H9 (cell line): ENCODE data around the gene TMPRSS2. TPM values are rescaled to one million over a fixed set of nuclear protein-coding genes. Genes with fewer than 3 reads are reported as not detected.

Experiments used
- DNase-seq: peaks from one replicate; pipeline ENCODE4 v3.0.0-alpha.2; 2017
- H2AFZ ChIP-seq: one replicate; pipeline ENCODE4 v1.6.1; 2013; ENCODE audit warnings: mild to moderate bottlenecking, low read length, control low read depth, moderate library complexity
- H2AK5ac ChIP-seq: 2 replicates; pipeline ENCODE4 v1.6.1; 2013; ENCODE audit warnings: low read length, control low read depth, mixed read lengths; ENCODE audit not compliant: insufficient read length
- H2BK120ac ChIP-seq: one replicate; pipeline ENCODE4 v1.6.1; 2013; ENCODE audit warnings: low read depth, mild to moderate bottlenecking, low read length, control low read depth, inconsistent platforms; ENCODE audit not compliant: poor library complexity, severe bottlenecking
- H2BK12ac ChIP-seq: 2 replicates; pipeline ENCODE4 v1.6.1; 2013; ENCODE audit warnings: low read length, control low read depth, mixed read lengths, low read depth; ENCODE audit not compliant: insufficient read length
- H2BK15ac ChIP-seq: 2 replicates; pipeline ENCODE4 v1.6.1; 2013; ENCODE audit warnings: low read depth, low read length, control low read depth
- H2BK20ac ChIP-seq: one replicate; pipeline ENCODE4 v1.6.1; 2013; ENCODE audit warnings: low read depth, mild to moderate bottlenecking, low read length, control low read depth, inconsistent platforms; ENCODE audit not compliant: poor library complexity, severe bottlenecking
- H2BK5ac ChIP-seq: 2 replicates; pipeline ENCODE4 v1.6.1; 2013; ENCODE audit warnings: low read length, control low read depth, mixed read lengths; ENCODE audit not compliant: insufficient read length
- H3K14ac ChIP-seq: 2 replicates; pipeline ENCODE4 v1.6.1; 2013; ENCODE audit warnings: low read length, control low read depth; ENCODE audit not compliant: insufficient read depth
- H3K18ac ChIP-seq: 2 replicates; pipeline ENCODE4 v1.6.1; 2013; ENCODE audit warnings: low read depth, mild to moderate bottlenecking, mixed read lengths, low read length, control low read depth; ENCODE audit not compliant: insufficient read length
- H3K23ac ChIP-seq: 2 replicates; pipeline ENCODE4 v1.6.1; 2013; ENCODE audit warnings: low read length, control low read depth, mixed read lengths, low read depth; ENCODE audit not compliant: insufficient read length
- H3K23me2 ChIP-seq: 2 replicates; pipeline ENCODE4 v1.6.1; 2013; ENCODE audit warnings: low read depth, mild to moderate bottlenecking, mixed read lengths, low read length, control low read depth; ENCODE audit not compliant: insufficient read length, poor library complexity, severe bottlenecking
- H3K27ac ChIP-seq: 2 replicates; pipeline ENCODE4 v1.5.1; 2013; ENCODE audit warnings: low read length, control low read depth, mixed read lengths, low read depth; ENCODE audit not compliant: insufficient read length
- H3K27me3 ChIP-seq: 2 replicates; pipeline ENCODE4 v1.6.1; 2013; ENCODE audit warnings: low read length, control low read depth, inconsistent platforms; ENCODE audit not compliant: insufficient read depth
- H3K4ac ChIP-seq: 2 replicates; pipeline ENCODE4 v1.6.1; 2013; ENCODE audit warnings: low read depth, mild to moderate bottlenecking, control low read depth, inconsistent platforms, low read length, moderate library complexity
- H3K4me1 ChIP-seq: 2 replicates; pipeline ENCODE4 v1.6.1; 2013; ENCODE audit warnings: low read length, control low read depth, inconsistent platforms; ENCODE audit not compliant: insufficient read depth
- H3K4me2 ChIP-seq: 2 replicates; pipeline ENCODE4 v1.6.1; 2013; ENCODE audit warnings: low read length, control low read depth, mixed read lengths; ENCODE audit not compliant: insufficient read length, insufficient read depth
- H3K56ac ChIP-seq: 2 replicates; pipeline ENCODE4 v1.6.1; 2013; ENCODE audit warnings: low read depth, mild to moderate bottlenecking, mixed read lengths, low read length, control low read depth; ENCODE audit not compliant: insufficient read length
- H3K79me1 ChIP-seq: 2 replicates; pipeline ENCODE4 v1.6.1; 2013; ENCODE audit warnings: low read depth, mild to moderate bottlenecking, moderate library complexity, low read length, control low read depth, inconsistent platforms; ENCODE audit not compliant: insufficient read depth, poor library complexity, severe bottlenecking
- H3K79me2 ChIP-seq: 2 replicates; pipeline ENCODE4 v1.6.1; 2013; ENCODE audit warnings: low read length, control low read depth, inconsistent platforms; ENCODE audit not compliant: insufficient read depth
- H3K9ac ChIP-seq: 2 replicates; pipeline ENCODE4 v1.6.1; 2013; ENCODE audit warnings: low read length, control low read depth, mixed read lengths; ENCODE audit not compliant: insufficient read length; ENCODE audit errors: extremely low read depth
- H3K9me3 ChIP-seq: one replicate; pipeline ENCODE4 v1.6.1; 2013; ENCODE audit warnings: low read depth, low read length, inconsistent platforms; ENCODE audit not compliant: control insufficient read depth
- H3T11ph ChIP-seq: one replicate; pipeline ENCODE4 v1.6.1; 2013; ENCODE audit warnings: mild to moderate bottlenecking, low read length, control low read depth, inconsistent platforms
- H4K20me1 ChIP-seq: one replicate; pipeline ENCODE4 v1.6.1; 2013; ENCODE audit not compliant: control insufficient read depth, insufficient read length, insufficient read depth
- H4K5ac ChIP-seq: 2 replicates; pipeline ENCODE4 v1.6.1; 2013; ENCODE audit warnings: low read depth, mild to moderate bottlenecking, mixed read lengths, low read length, control low read depth; ENCODE audit not compliant: insufficient read length
- H4K8ac ChIP-seq: replicated peaks from 2 replicates; pipeline ENCODE4 v1.6.1; 2013; ENCODE audit warnings: low read length, control low read depth, mixed read lengths, low read depth; ENCODE audit not compliant: insufficient read length
- H4K91ac ChIP-seq: 2 replicates; pipeline ENCODE4 v1.6.1; 2013; ENCODE audit warnings: low read depth, mild to moderate bottlenecking, moderate library complexity, mixed read lengths, low read length, control low read depth; ENCODE audit not compliant: insufficient read length
- H3K27ac Mint-ChIP-seq, 3 experiments: 2 replicates in 2 of 3; 3 replicates in 1 of 3; pipeline ENCODE4 v1.8.0; 2020 to 2021; ENCODE audit warnings: mixed read lengths in 3 of 3, mild to moderate bottlenecking in 1 of 3, moderate library complexity in 1 of 3
- H3K27me3 Mint-ChIP-seq: 2 replicates; pipeline ENCODE4 v1.8.0; 2021; ENCODE audit warnings: low read depth, mild to moderate bottlenecking, moderate library complexity, mixed read lengths
- H3K36me3 Mint-ChIP-seq, 3 experiments: 2 replicates in 2 of 3; 3 replicates in 1 of 3; pipeline ENCODE4 v1.8.0; 2020 to 2021; ENCODE audit warnings: low read depth in 3 of 3, mixed read lengths in 3 of 3; ENCODE audit not compliant: insufficient read depth in 1 of 3
- H3K4me1 Mint-ChIP-seq, 2 experiments: 2 replicates each; pipeline ENCODE4 v1.8.0; 2020; ENCODE audit warnings: mixed read lengths in 2 of 2
- H3K4me3 Mint-ChIP-seq, 2 experiments: 2 replicates in 1 of 2; 3 replicates in 1 of 2; pipeline ENCODE4 v1.8.0; 2020 to 2021; ENCODE audit warnings: mild to moderate bottlenecking in 2 of 2, mixed read lengths in 2 of 2, moderate library complexity in 1 of 2
- H3K9me3 Mint-ChIP-seq, 2 experiments: 2 replicates in 1 of 2; 3 replicates in 1 of 2; pipeline ENCODE4 v1.8.0; 2020; ENCODE audit warnings: mild to moderate bottlenecking in 2 of 2, mixed read lengths in 2 of 2, moderate library complexity in 1 of 2
- WGBS: extraction: QIAGEN DNeasy Blood & Tissue Kit; methylation state at CpG from one replicate; pipeline ENCODE4 v1.1.7; 2013; ENCODE audit warnings: missing lambda C conversion rate, low lambda C conversion rate, mixed read lengths; ENCODE audit not compliant: insufficient read length; ENCODE audit errors: extremely low coverage; 5-methylcytosine and 5-hydroxymethylcytosine counted together
- total RNA-seq: library from RNA; stranded (reverse); gene quantifications from 2 replicates; pipeline ENCODE4 v1.2.1, GENCODE V29; 2021
- TF ChIP-seq, protein P1 (sequence below): fragments of 200-600 bp; sonication (generic); conservative IDR thresholded peaks from 3 replicates; pipeline ENCODE4 v1.8.0; 2021; ENCODE audit warnings: antibody characterized with exemption, mild to moderate bottlenecking

The TMPRSS2 gene
- total RNA-seq, 1 experiment from 2014 or later: 12.1 TPM

DNA sequence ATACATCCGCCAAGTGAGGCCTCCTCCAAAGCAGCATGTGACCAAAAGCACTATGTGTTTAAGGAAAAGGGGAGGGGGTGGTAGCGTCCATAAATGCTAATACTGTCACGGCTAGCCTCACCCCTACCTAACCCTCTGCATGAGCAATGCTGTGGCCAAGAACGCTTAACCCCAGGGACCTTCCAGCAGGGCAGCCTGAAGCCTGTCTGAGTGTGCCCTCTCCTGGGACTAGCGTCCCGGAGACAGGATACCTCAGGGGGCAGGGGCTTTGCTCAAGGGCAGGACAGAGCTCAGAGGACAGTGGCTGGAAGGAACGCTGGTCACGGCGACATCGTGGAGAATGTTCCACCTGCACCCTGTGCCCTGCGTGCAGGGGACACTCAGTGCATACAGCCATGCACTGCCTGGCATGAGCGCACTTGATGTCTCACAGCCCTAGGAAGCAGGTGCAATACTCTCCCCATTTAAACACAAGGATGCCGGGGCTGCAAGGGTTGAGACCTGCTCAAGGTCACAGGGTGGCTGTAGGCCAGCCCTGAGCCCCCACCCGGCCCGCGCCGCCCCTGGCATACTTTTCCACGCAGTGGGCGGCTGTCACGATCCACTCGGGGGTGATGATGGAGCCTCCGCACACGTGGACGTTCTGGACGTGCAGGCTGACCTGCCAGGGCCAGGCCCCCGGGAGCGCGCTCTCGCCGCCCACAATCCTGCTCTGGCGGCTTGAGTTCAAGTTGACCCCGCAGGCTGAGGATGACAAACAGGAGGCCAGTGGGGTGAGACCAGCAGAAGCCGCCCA lies 35.0 kb downstream of the TMPRSS2 start:
- no peak overlapping the region for H3K4me3 Mint-ChIP-seq
- Histone ChIP-seq H3K56ac (no peak overlapping the region), H4K8ac (no peak overlapping the region), H3K9ac (no peak overlapping the region), H2BK120ac (no peak overlapping the region), H2AK5ac (no peak overlapping the region), H3K4me1 (peaks cover 3% of the 10 kb centered on the region; the same call in 1 of the 2 replicates), H3K79me1 (no peaks in the 10 kb centered on the region), H3K23me2 (no peaks in the 10 kb centered on the region), H4K5ac (no peak overlapping the region), H2BK20ac (no peak overlapping the region), H3K14ac (no peak overlapping the region), H3K4me2 (no peak overlapping the region), H3T11ph (no peak overlapping the region), H2BK15ac (no peak overlapping the region), H3K23ac (no peak overlapping the region), H3K79me2 (no peaks in the 10 kb centered on the region), H4K91ac (no peak overlapping the region), H2BK5ac (no peak overlapping the region), H3K4ac (no peak overlapping the region), H3K18ac (no peak overlapping the region), H2AFZ (no peak overlapping the region), H3K27me3 (no peaks in the 10 kb centered on the region), H2BK12ac (no peak overlapping the region), H3K9me3 (no peaks in the 10 kb centered on the region), H4K20me1 (no peaks in the 10 kb centered on the region), H3K27ac (no peak overlapping the region)
- no CpG with 5 or more reads among the region's 33 CpGs for WGBS
- no peaks in the 10 kb centered on the region for H3K9me3 Mint-ChIP-seq
- peaks cover 19 to 51% (median 43%) of the 10 kb centered on the region in 3 experiments for H3K36me3 Mint-ChIP-seq
- TF ChIP-seq, protein P1, sequence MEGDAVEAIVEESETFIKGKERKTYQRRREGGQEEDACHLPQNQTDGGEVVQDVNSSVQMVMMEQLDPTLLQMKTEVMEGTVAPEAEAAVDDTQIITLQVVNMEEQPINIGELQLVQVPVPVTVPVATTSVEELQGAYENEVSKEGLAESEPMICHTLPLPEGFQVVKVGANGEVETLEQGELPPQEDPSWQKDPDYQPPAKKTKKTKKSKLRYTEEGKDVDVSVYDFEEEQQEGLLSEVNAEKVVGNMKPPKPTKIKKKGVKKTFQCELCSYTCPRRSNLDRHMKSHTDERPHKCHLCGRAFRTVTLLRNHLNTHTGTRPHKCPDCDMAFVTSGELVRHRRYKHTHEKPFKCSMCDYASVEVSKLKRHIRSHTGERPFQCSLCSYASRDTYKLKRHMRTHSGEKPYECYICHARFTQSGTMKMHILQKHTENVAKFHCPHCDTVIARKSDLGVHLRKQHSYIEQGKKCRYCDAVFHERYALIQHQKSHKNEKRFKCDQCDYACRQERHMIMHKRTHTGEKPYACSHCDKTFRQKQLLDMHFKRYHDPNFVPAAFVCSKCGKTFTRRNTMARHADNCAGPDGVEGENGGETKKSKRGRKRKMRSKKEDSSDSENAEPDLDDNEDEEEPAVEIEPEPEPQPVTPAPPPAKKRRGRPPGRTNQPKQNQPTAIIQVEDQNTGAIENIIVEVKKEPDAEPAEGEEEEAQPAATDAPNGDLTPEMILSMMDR: no peak
- H3K4me1 Mint-ChIP-seq: peaks cover 40 to 42% of the 10 kb centered on the region in 2 experiments
- H3K27me3 Mint-ChIP-seq: no peaks in the 10 kb centered on the region
- no peak overlapping the region for H3K27ac Mint-ChIP-seq
- DNase-seq: no peak
